GM23248 (cell line): ENCODE measurements around the gene SCP2.

Experiments
- EZH2 ChIP-seq: fragments of 200-600 bp; sonication (generic); IDR thresholded peaks from 2 replicates; pipeline ENCODE4 v1.6.1; 2018; ENCODE audit warnings: antibody characterized with exemption, mild to moderate bottlenecking; ENCODE audit not compliant: insufficient read depth, poor library complexity, severe bottlenecking
- EZH2phosphoT487 ChIP-seq: fragments of 200-600 bp; sonication (generic); IDR thresholded peaks from 2 replicates; pipeline ENCODE4 v1.6.1; 2018; ENCODE audit warnings: antibody characterized with exemption, moderate library complexity, mild to moderate bottlenecking, low read depth; ENCODE audit not compliant: insufficient read depth

GRCh38 chr1:52904208-52904926 is 22.7 kb upstream of the SCP2 start:
- no peak for TF ChIP-seq EZH2
- TF ChIP-seq EZH2phosphoT487: no peak
